ENCODE data around the gene STX1B.

GRCh38 chr16:31002250-31002700 is 8.2 kb downstream of the STX1B start:
- no peak for TF ChIP-seq CTCF (IDR thresholded peaks at IDR 0.05; ENCODE audit: low read depth, low read length, missing input control)
- no peak for TF ChIP-seq SP1 (IDR thresholded peaks at IDR 0.05)
- no peak for TF ChIP-seq REST (IDR thresholded peaks at IDR 0.05)
- TF ChIP-seq TAF1 (conservative IDR thresholded peaks at IDR 0.05): no peak
- TF ChIP-seq ATF3 (IDR thresholded peaks at IDR 0.05): no peak
- TF ChIP-seq EGR1 (IDR thresholded peaks at IDR 0.05; ENCODE audit: low read depth in 2 of 2): no peak
